ENCODE results near the gene DLX4. TPM values are rescaled to one million over a fixed set of nuclear protein-coding genes. Genes with fewer than 3 reads are reported as not detected.

DLX4 gene
- polyA plus RNA-seq, 1 donor from 2014 or later: not detected

DNA sequence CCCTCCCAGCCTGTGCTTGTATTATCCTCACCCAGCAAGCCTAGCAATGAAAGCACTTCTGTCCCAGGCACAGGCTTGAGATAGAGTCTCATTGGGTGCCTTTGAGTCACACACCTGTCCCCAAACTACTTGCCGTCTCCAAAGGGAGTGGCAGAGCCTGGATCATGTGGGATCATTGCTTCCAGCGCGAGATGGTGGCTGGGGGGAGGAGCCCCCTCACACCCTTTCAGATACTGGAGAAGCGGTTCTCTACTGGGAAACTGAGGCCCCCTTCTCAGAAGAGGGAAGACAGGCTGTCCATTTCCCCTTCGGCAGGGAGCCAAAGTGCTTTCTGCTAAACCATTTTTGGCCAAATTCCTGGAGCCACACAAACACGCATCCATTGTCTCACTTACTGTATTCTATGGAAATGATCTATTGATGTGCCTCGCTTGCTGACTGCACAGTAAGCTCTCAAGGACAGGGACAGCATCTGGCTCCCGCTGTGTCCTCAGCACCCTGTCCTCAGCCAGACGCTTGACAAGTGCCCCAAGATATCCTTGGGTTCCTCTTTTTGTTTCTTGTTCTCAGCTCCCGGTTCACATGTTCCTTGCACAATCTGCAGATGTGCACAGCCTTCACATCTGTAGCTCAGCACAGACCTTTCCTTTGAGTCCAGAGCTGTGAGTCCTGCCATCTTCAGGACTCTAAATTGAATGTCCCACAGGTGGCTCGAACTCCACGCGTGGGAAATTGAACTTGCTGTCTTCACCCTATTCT is 52.0 kb downstream of the DLX4 start:
- TF ChIP-seq, protein P1, sequence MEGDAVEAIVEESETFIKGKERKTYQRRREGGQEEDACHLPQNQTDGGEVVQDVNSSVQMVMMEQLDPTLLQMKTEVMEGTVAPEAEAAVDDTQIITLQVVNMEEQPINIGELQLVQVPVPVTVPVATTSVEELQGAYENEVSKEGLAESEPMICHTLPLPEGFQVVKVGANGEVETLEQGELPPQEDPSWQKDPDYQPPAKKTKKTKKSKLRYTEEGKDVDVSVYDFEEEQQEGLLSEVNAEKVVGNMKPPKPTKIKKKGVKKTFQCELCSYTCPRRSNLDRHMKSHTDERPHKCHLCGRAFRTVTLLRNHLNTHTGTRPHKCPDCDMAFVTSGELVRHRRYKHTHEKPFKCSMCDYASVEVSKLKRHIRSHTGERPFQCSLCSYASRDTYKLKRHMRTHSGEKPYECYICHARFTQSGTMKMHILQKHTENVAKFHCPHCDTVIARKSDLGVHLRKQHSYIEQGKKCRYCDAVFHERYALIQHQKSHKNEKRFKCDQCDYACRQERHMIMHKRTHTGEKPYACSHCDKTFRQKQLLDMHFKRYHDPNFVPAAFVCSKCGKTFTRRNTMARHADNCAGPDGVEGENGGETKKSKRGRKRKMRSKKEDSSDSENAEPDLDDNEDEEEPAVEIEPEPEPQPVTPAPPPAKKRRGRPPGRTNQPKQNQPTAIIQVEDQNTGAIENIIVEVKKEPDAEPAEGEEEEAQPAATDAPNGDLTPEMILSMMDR (IDR thresholded peaks at IDR 0.05; ENCODE audit: poor library complexity, severe bottlenecking): no peak
- TF ChIP-seq POLR2AphosphoS5 (IDR thresholded peaks at IDR 0.05) (no peak), MXI1 (conservative IDR thresholded peaks at IDR 0.05; ENCODE audit: poor library complexity, severe bottlenecking) (no peak), RAD21 (conservative IDR thresholded peaks at IDR 0.05) (no peak), EP300 (conservative IDR thresholded peaks at IDR 0.05; ENCODE audit: poor library complexity, severe bottlenecking) (no peak), SMC3 (conservative IDR thresholded peaks at IDR 0.05; ENCODE audit: poor library complexity) (no peak)
- Histone ChIP-seq H3K4me2 (ENCODE audit: low read length) (no peak overlapping the region), H3K36me3 (ENCODE audit: insufficient read depth, low read length) (no peaks in the 10 kb centered on the region), H3K79me2 (replicated peaks; ENCODE audit: insufficient read depth, low read length) (no peaks in the 10 kb centered on the region), H3K9me2 (ENCODE audit: insufficient read depth, low read length) (no peaks in the 10 kb centered on the region), H4K20me1 (ENCODE audit: insufficient read depth) (no peaks in the 10 kb centered on the region), H2AFZ (ENCODE audit: low read depth, low read length) (no peak overlapping the region), H3F3A (ENCODE audit: insufficient read depth, low read length, poor library complexity, severe bottlenecking) (no peaks in the 10 kb centered on the region), H3K4me3 (ENCODE audit: low read length) (no peak overlapping the region), H3K9me3 (ENCODE audit: low read length) (no peaks in the 10 kb centered on the region), H3K27ac (ENCODE audit: low read length) (no peak overlapping the region), H3K9ac (ENCODE audit: low read length) (no peak overlapping the region), H3K27me3 (ENCODE audit: insufficient read depth, low read depth, low read length) (no peaks in the 10 kb centered on the region)

DNA sequence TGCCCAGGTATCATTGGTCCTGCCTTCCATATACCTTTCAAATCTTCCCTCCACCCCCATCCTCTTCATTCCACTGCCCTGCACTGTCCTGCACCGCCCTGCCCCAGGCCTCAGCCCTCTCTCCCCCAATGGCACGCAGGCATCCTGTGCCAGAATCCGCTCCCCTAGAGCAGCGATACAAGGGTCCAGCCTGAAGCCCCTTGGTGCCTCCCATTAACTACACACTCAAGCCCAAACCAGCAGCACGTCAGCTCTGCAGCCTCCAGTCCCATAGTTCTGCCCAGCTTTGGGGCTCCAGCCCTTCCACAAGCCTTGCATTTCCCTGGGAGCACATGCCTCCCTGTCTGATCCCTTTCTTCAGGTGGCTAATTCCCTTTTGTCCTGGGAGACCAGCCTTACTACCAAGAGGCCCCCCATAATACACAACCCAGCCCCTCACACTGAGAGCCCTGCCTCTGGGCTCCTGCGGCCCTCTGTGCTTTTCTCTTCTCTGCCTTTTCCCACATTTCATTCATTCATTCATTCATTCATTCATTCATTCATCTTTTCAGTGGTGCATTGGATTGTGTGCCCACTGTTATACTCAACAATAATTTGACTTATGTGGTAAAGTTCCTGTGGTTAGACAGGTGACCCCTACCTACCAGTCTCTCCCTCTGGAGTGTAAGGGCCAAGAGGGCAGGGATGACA is 52.8 kb downstream of the DLX4 start:
- Histone ChIP-seq H2AFZ (ENCODE audit: low read depth, low read length) (no peak overlapping the region), H3F3A (ENCODE audit: insufficient read depth, low read length, poor library complexity, severe bottlenecking) (no peaks in the 10 kb centered on the region), H3K9me2 (ENCODE audit: insufficient read depth, low read length) (no peaks in the 10 kb centered on the region), H3K27me3 (ENCODE audit: insufficient read depth, low read depth, low read length) (no peaks in the 10 kb centered on the region), H3K4me2 (ENCODE audit: low read length) (no peak overlapping the region), H3K4me3 (ENCODE audit: low read length) (no peak overlapping the region), H3K79me2 (replicated peaks; ENCODE audit: insufficient read depth, low read length) (no peaks in the 10 kb centered on the region), H3K9me3 (ENCODE audit: low read length) (no peaks in the 10 kb centered on the region), H4K20me1 (ENCODE audit: insufficient read depth) (no peaks in the 10 kb centered on the region), H3K27ac (ENCODE audit: low read length) (no peak overlapping the region), H3K9ac (ENCODE audit: low read length) (no peak overlapping the region), H3K36me3 (ENCODE audit: insufficient read depth, low read length) (no peaks in the 10 kb centered on the region)
- TF ChIP-seq, protein P1 (IDR thresholded peaks at IDR 0.05; ENCODE audit: poor library complexity, severe bottlenecking): no peak
- no peak for TF ChIP-seq POLR2AphosphoS5 (IDR thresholded peaks at IDR 0.05)
- TF ChIP-seq TAF1 (IDR thresholded peaks at IDR 0.05; ENCODE audit: low read depth): no peak
- no peak for TF ChIP-seq EP300 (conservative IDR thresholded peaks at IDR 0.05; ENCODE audit: poor library complexity, severe bottlenecking)
- TF ChIP-seq, protein P2, sequence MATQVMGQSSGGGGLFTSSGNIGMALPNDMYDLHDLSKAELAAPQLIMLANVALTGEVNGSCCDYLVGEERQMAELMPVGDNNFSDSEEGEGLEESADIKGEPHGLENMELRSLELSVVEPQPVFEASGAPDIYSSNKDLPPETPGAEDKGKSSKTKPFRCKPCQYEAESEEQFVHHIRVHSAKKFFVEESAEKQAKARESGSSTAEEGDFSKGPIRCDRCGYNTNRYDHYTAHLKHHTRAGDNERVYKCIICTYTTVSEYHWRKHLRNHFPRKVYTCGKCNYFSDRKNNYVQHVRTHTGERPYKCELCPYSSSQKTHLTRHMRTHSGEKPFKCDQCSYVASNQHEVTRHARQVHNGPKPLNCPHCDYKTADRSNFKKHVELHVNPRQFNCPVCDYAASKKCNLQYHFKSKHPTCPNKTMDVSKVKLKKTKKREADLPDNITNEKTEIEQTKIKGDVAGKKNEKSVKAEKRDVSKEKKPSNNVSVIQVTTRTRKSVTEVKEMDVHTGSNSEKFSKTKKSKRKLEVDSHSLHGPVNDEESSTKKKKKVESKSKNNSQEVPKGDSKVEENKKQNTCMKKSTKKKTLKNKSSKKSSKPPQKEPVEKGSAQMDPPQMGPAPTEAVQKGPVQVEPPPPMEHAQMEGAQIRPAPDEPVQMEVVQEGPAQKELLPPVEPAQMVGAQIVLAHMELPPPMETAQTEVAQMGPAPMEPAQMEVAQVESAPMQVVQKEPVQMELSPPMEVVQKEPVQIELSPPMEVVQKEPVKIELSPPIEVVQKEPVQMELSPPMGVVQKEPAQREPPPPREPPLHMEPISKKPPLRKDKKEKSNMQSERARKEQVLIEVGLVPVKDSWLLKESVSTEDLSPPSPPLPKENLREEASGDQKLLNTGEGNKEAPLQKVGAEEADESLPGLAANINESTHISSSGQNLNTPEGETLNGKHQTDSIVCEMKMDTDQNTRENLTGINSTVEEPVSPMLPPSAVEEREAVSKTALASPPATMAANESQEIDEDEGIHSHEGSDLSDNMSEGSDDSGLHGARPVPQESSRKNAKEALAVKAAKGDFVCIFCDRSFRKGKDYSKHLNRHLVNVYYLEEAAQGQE (IDR thresholded peaks at IDR 0.05; ENCODE audit: borderline replicate concordance): no peak
- no peak for TF ChIP-seq EZH2 (IDR thresholded peaks at IDR 0.05; ENCODE audit: borderline replicate concordance, insufficient read depth, low read length, poor library complexity, severe bottlenecking)
- TF ChIP-seq MXI1 (conservative IDR thresholded peaks at IDR 0.05; ENCODE audit: poor library complexity, severe bottlenecking): no peak
- TF ChIP-seq RAD21 (conservative IDR thresholded peaks at IDR 0.05): no peak
- no peak for TF ChIP-seq SMC3 (conservative IDR thresholded peaks at IDR 0.05; ENCODE audit: poor library complexity)
